ENCODE measurements around the gene AUTS2.

DNA sequence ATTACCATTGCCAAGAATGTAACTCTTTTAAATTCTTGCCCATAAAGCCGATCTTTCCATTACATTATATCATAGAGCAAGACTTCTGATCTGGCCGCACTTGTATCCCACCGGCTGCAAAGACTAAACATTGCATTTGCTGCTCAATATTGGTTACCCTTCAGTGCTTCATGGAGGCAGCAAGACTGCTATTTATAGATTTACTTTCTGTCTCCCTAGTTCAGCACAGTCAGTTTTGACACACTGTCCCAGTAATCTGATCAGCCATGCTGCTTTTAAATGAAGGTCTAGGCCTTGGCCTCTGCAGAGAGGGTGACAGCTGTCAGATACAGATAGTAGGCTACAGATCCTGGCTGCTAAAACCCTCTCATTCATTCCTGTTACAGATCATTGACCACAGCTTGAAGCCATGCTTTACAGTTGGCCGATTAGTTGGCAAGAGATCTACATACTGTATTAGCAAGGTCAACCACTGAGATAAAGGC, 971.1 kb downstream of the AUTS2 start:
- TF ChIP-seq CTCF (conservative IDR thresholded peaks at IDR 0.05; ENCODE audit: low read depth, low read length) (no peak), EZH2 (IDR thresholded peaks at IDR 0.05; ENCODE audit: borderline replicate concordance, low read depth, low read length, poor library complexity, severe bottlenecking) (no peak)

Measured in A673 (cell line).